Erythroblast (primary cell): ENCODE results near the gene MS4A1.

Source experiments
- DNase-seq, 2 experiments: peaks; one replicate each; lab custom pipeline; 2025; lab: John Stamatoyannopoulos, UW
- GATA1 ChIP-seq: IDR thresholded peaks from 2 replicates; pipeline ENCODE4 v1.6.1; 2011; ENCODE audit warnings: low read depth, mild to moderate bottlenecking, control low read depth, low read length, moderate library complexity
- POLR2A ChIP-seq: IDR thresholded peaks from 2 replicates; pipeline ENCODE4 v1.6.1; 2011; ENCODE audit warnings: mild to moderate bottlenecking, low read length

The MS4A1 gene

DNA sequence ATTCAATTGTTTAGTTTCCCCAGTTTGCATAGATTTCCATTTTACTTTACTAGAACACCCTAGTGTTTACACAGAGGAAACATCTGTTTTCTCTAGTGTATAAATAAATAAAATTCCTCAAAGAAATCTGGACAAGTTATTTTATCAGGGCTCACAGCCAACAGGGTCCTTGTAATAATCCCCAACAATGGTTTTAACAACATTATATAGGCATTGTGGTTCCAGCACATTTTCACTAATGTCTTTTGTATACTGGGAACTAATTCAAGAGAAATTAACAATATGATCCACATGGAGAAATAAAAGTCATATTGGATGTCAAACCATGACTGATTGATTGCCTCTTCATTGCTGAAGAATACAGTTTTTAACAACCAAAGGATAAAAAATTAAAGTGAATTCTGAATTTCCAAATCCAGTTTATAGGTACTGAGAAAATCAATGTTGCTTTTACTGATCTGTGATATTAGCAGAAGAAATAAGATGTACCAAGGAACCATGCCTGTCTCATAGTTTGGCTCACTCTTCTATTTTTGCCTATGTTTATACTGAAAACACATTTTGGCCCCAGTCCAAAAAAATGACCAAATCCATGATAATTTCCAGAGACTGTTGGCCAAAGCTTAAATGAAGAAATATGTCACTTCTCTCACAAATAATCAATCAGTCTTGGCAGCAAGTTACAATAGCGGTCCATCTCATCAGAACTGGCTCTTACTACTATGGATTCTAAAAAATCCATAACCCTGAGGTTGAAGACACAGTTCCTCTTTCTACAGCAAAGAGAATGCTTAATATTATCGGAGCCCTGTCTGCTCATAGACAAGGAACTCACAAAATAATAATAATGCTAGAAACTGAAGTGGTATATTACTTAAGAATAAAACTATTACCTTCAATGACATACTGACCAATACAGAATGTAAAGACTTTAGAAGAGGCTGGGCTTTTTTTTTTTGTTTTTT lies 58.1 kb downstream of the MS4A1 start:
- TF ChIP-seq GATA1 (no peak), POLR2A (no peak)
- DNase-seq: no peak

DNA sequence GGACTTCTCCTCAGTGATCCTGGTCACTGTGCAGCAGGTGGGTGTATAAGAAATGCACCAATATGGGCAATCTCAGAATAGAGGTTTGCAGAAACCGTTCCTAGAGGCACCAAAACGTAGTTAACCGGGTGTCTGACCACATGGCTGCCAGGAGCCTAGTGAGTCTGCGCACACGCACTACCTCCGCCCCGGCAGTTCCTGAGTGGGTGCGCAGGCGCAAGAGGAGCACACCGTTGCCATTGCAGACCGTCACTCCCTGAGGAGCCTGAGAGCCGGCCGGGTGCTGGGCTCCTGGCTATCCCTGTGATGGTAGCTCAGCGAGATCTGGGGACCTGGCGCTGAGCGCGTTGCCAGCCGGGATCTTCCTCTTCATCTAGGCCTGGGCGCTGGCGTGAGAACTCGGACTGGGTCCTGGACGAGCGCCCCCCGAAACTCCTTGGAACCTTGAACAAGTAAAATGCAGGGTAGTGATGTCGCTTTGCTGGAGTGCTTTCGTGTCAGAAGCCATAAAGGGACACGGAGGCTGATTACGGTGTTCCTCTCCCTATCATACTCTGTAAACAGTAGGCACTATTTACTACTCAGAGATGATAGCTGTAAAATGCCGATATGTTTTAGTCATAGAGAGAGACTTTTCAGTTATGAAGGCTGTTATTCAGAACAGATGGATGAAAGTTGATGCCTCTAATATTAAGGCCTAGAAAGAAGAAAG lies 59.7 kb downstream of the MS4A1 start, which contains the start of gene MS4A13:
TSS of gene MS4A13 (plus strand) at position 249 of the 712 bp plus-strand sequence. CDS start 2,692 bp downstream, outside the sequence.
- TF ChIP-seq POLR2A: no peak
- TF ChIP-seq GATA1: no peak

More for the DNA sequence above, 59.7 kb downstream of the MS4A1 start, which contains the start of gene MS4A13:
- DNase-seq: no peak
